Measurements from ENCODE around the gene LIN28B. TPM values are rescaled to one million over a fixed set of nuclear protein-coding genes. Genes with fewer than 3 reads are reported as not detected.
"Not testable (repeated sequence)": the region's sequence is repeated elsewhere in the genome, so short reads cannot be mapped to it uniquely, and the experiment has no call there.

The LIN28B gene
- total RNA-seq, 4 donors from 2014 or later, result not detected

- in situ Hi-C loops (cut with MboI; ENCODE audit: low pct_ligation_motif_present in 1 of 4, low pct_unique_long_range_greater_than_20kb in 1 of 4, low sequenced_read_pairs in 3 of 4), result no loop called here
- DNase-seq, result no peak
- H3K27ac ChIP-seq, result no peak overlapping the region
- H3K4me3 ChIP-seq, result no peak overlapping the region
- TF ChIP-seq POLR2A (IDR thresholded peaks at IDR 0.05) (no peak), EP300 (IDR thresholded peaks at IDR 0.05; ENCODE audit: low read depth) (no peak), POLR2AphosphoS5 (IDR thresholded peaks at IDR 0.05) (no peak), CTCF (IDR thresholded peaks at IDR 0.05) (no peak)
- no peaks in the 10 kb centered on the region for H3K27me3 ChIP-seq
- intact Hi-C loops (cut with DNase I; ENCODE audit: low total_unique reads), result no loop called here
- WGBS, 2 donors (ENCODE audit: low coverage in 1 of 2), result 19 to 38% methylated on average over 1 of the region's 1 CpG
- H3K9me3 ChIP-seq, result no peaks in the 10 kb centered on the region
- H3K36me3 ChIP-seq, result no peaks in the 10 kb centered on the region
- peaks cover 0 to 6% (median 0%) of the 10 kb centered on the region in 4 donors for H3K4me1 ChIP-seq
These were observed 44.2 kb downstream of the LIN28B start for GRCh38 chr6:105001063-105001462.

GRCh38 chr6:105001906-105002305, 45.0 kb downstream of the LIN28B start:
- Histone ChIP-seq H3K27me3 (no peaks in the 10 kb centered on the region), H3K4me1 (peaks cover 0 to under 1% (median 0%) of the 10 kb centered on the region in 4 donors), H3K9me3 (no peaks in the 10 kb centered on the region), H3K27ac (no peak overlapping the region), H3K4me3 (no peak overlapping the region), H3K36me3 (no peaks in the 10 kb centered on the region)
- TF ChIP-seq CTCF (IDR thresholded peaks at IDR 0.05) (no peak), EP300 (IDR thresholded peaks at IDR 0.05; ENCODE audit: low read depth) (no peak)
- intact Hi-C loops (cut with DNase I; ENCODE audit: low total_unique reads) (no loop called here), in situ Hi-C loops (cut with MboI; ENCODE audit: low pct_ligation_motif_present in 1 of 4, low pct_unique_long_range_greater_than_20kb in 1 of 4, low sequenced_read_pairs in 3 of 4) (no loop called here)
- no peak for DNase-seq
- WGBS, 2 donors (ENCODE audit: low coverage in 1 of 2), result 21 to 49% methylated on average over 1 of the region's 1 CpG

- WGBS, 2 donors (ENCODE audit: low coverage in 1 of 2), result 33 to 44% methylated on average over 1 of the region's 1 CpG
- DNase-seq, result no peak
- Histone ChIP-seq H3K27me3 (no peaks in the 10 kb centered on the region), H3K27ac (no peak overlapping the region), H3K9me3 (no peaks in the 10 kb centered on the region), H3K36me3 (no peaks in the 10 kb centered on the region), H3K4me1 (no peaks in the 10 kb centered on the region), H3K4me3 (no peak overlapping the region)
- intact Hi-C loops (cut with DNase I; ENCODE audit: low total_unique reads), result no loop called here
- in situ Hi-C loops (cut with MboI; ENCODE audit: low pct_ligation_motif_present in 1 of 4, low pct_unique_long_range_greater_than_20kb in 1 of 4, low sequenced_read_pairs in 3 of 4), result no loop called here
- TF ChIP-seq EP300 (IDR thresholded peaks at IDR 0.05; ENCODE audit: low read depth) (no peak), POLR2AphosphoS5 (IDR thresholded peaks at IDR 0.05) (no peak), POLR2A (IDR thresholded peaks at IDR 0.05) (no peak), CTCF (IDR thresholded peaks at IDR 0.05) (no peak)
These were observed 48.5 kb downstream of the LIN28B start for GRCh38 chr6:105005451-105005850.

- H3K36me3 ChIP-seq; H3K9me3 ChIP-seq; in situ Hi-C loops (cut with MboI; ENCODE audit: low pct_ligation_motif_present in 1 of 4, low pct_unique_long_range_greater_than_20kb in 1 of 4, low sequenced_read_pairs in 3 of 4); H3K4me1 ChIP-seq; H3K27me3 ChIP-seq; intact Hi-C loops (cut with DNase I; ENCODE audit: low total_unique reads); DNase-seq; H3K4me3 ChIP-seq; H3K27ac ChIP-seq: not testable (repeated sequence)
- 71 to 72% methylated on average over 3 to 4 of the region's 4 CpGs for WGBS, 2 donors (ENCODE audit: low coverage in 1 of 2)
These were observed 56.6 kb downstream of the LIN28B start for GRCh38 chr6:105013459-105013858.

GRCh38 chr6:105014448-105014847, 57.5 kb downstream of the LIN28B start:
- intact Hi-C loops (cut with DNase I; ENCODE audit: low total_unique reads) (no loop called here), in situ Hi-C loops (cut with MboI; ENCODE audit: low pct_ligation_motif_present in 1 of 4, low pct_unique_long_range_greater_than_20kb in 1 of 4, low sequenced_read_pairs in 3 of 4) (no loop called here)
- Histone ChIP-seq H3K36me3 (no peaks in the 10 kb centered on the region), H3K4me3 (no peak overlapping the region), H3K4me1 (no peaks in the 10 kb centered on the region), H3K9me3 (no peaks in the 10 kb centered on the region), H3K27me3 (no peaks in the 10 kb centered on the region), H3K27ac (no peak overlapping the region)
- no peak for DNase-seq
- 59% methylated on average over 3 of the region's 3 CpGs; no CpG with 5 or more reads in 1 of the 2 donors for WGBS, 2 donors (ENCODE audit: low coverage in 1 of 2)
- TF ChIP-seq EP300 (IDR thresholded peaks at IDR 0.05; ENCODE audit: low read depth) (no peak), CTCF (IDR thresholded peaks at IDR 0.05) (no peak), POLR2A (IDR thresholded peaks at IDR 0.05) (no peak), POLR2AphosphoS5 (IDR thresholded peaks at IDR 0.05) (no peak)
